Measurements from ENCODE around the gene LTF.
"Not testable (repeated sequence)": the region's sequence is repeated elsewhere in the genome, so short reads cannot be mapped to it uniquely, and the experiment has no call there.

LTF gene

GRCh38 chr3:46500656-46501635, 36.2 kb upstream of the LTF start:
- H3K4me1 ChIP-seq (ENCODE audit: control insufficient read depth, insufficient read depth, low read length), result no peaks in the 10 kb centered on the region
- H3K9me3 ChIP-seq (ENCODE audit: control insufficient read depth, low read length), result no peaks in the 10 kb centered on the region
- no peak overlapping the region for H3K4me3 ChIP-seq (ENCODE audit: insufficient read depth, low read depth, low read length)
- no peak overlapping the region for H3K27ac ChIP-seq (ENCODE audit: insufficient read depth, low read depth, low read length, poor library complexity, severe bottlenecking)
- 92 to 96% methylated on average over 5 of the region's 5 CpGs for WGBS, 2 experiments
- no peaks in the 10 kb centered on the region for H3K36me3 ChIP-seq (ENCODE audit: control insufficient read depth, insufficient read depth, low read length)
- no peaks in the 10 kb centered on the region for H3K27me3 ChIP-seq (ENCODE audit: control insufficient read depth, insufficient read depth, low read length, poor library complexity, severe bottlenecking)

- Histone ChIP-seq H3K4me1 (ENCODE audit: control insufficient read depth, insufficient read depth, low read length) (no peaks in the 10 kb centered on the region), H3K4me3 (ENCODE audit: insufficient read depth, low read depth, low read length) (no peak overlapping the region), H3K36me3 (ENCODE audit: control insufficient read depth, insufficient read depth, low read length) (no peaks in the 10 kb centered on the region), H3K9me3 (ENCODE audit: control insufficient read depth, low read length) (no peaks in the 10 kb centered on the region), H3K27ac (ENCODE audit: insufficient read depth, low read depth, low read length, poor library complexity, severe bottlenecking) (no peak overlapping the region), H3K27me3 (ENCODE audit: control insufficient read depth, insufficient read depth, low read length, poor library complexity, severe bottlenecking) (no peaks in the 10 kb centered on the region)
- WGBS, 2 experiments, result 86 to 87% methylated on average over 6 of the region's 6 CpGs
These were observed 34.3 kb upstream of the LTF start for GRCh38 chr3:46498916-46499519.

- H3K27me3 ChIP-seq (ENCODE audit: control insufficient read depth, insufficient read depth, low read length, poor library complexity, severe bottlenecking), result no peaks in the 10 kb centered on the region
- no peak within 1 kb of the TSS for H3K27ac ChIP-seq (ENCODE audit: insufficient read depth, low read depth, low read length, poor library complexity, severe bottlenecking)
- H3K4me1 ChIP-seq (ENCODE audit: control insufficient read depth, insufficient read depth, low read length), result no peaks in the 10 kb centered on the region
- WGBS, 2 experiments, result 92 to 93% methylated on average over 9 of the region's 9 CpGs
- H3K4me3 ChIP-seq (ENCODE audit: insufficient read depth, low read depth, low read length), result no peak within 1 kb of the TSS
- no peaks in the 10 kb centered on the region for H3K36me3 ChIP-seq (ENCODE audit: control insufficient read depth, insufficient read depth, low read length)
- no peaks in the 10 kb centered on the region for H3K9me3 ChIP-seq (ENCODE audit: control insufficient read depth, low read length)
These were observed 33.0 kb upstream of the LTF start, which contains the start of gene RTP3 for GRCh38 chr3:46497556-46498265. Gene RTP3 (plus strand): TSS chr3:46497976. CDS start chr3:46498063, 87 bp downstream.

- H3K36me3 ChIP-seq (ENCODE audit: control insufficient read depth, insufficient read depth, low read length), result no peaks in the 10 kb centered on the region
- H3K27me3 ChIP-seq (ENCODE audit: control insufficient read depth, insufficient read depth, low read length, poor library complexity, severe bottlenecking), result no peaks in the 10 kb centered on the region
- H3K9me3 ChIP-seq (ENCODE audit: control insufficient read depth, low read length), result no peaks in the 10 kb centered on the region
- 79 to 82% methylated on average over 9 of the region's 9 CpGs for WGBS, 2 experiments
- H3K4me1 ChIP-seq (ENCODE audit: control insufficient read depth, insufficient read depth, low read length), result no peaks in the 10 kb centered on the region
- no peak overlapping the region for H3K27ac ChIP-seq (ENCODE audit: insufficient read depth, low read depth, low read length, poor library complexity, severe bottlenecking)
- no peak overlapping the region for H3K4me3 ChIP-seq (ENCODE audit: insufficient read depth, low read depth, low read length)
These were observed 32.2 kb upstream of the LTF start for GRCh38 chr3:46496746-46497555.

GRCh38 chr3:46495901-46496456, 31.3 kb upstream of the LTF start:
- H3K36me3 ChIP-seq (ENCODE audit: control insufficient read depth, insufficient read depth, low read length), result no peaks in the 10 kb centered on the region
- H3K9me3 ChIP-seq (ENCODE audit: control insufficient read depth, low read length), result no peaks in the 10 kb centered on the region
- 83 to 86% methylated on average over 5 of the region's 5 CpGs for WGBS, 2 experiments
- no peak overlapping the region for H3K4me3 ChIP-seq (ENCODE audit: insufficient read depth, low read depth, low read length)
- H3K27ac ChIP-seq (ENCODE audit: insufficient read depth, low read depth, low read length, poor library complexity, severe bottlenecking), result no peak overlapping the region
- H3K27me3 ChIP-seq (ENCODE audit: control insufficient read depth, insufficient read depth, low read length, poor library complexity, severe bottlenecking), result no peaks in the 10 kb centered on the region
- no peaks in the 10 kb centered on the region for H3K4me1 ChIP-seq (ENCODE audit: control insufficient read depth, insufficient read depth, low read length)

- H3K27me3 ChIP-seq (ENCODE audit: control insufficient read depth, insufficient read depth, low read length, poor library complexity, severe bottlenecking); H3K9me3 ChIP-seq (ENCODE audit: control insufficient read depth, low read length); H3K4me3 ChIP-seq (ENCODE audit: insufficient read depth, low read depth, low read length); H3K27ac ChIP-seq (ENCODE audit: insufficient read depth, low read depth, low read length, poor library complexity, severe bottlenecking); H3K36me3 ChIP-seq (ENCODE audit: control insufficient read depth, insufficient read depth, low read length); H3K4me1 ChIP-seq (ENCODE audit: control insufficient read depth, insufficient read depth, low read length): not testable (repeated sequence)
- 94 to 96% methylated on average over 20 to 32 of the region's 33 CpGs for WGBS, 2 experiments
These were observed 29.8 kb upstream of the LTF start for GRCh38 chr3:46494491-46494890.

GRCh38 chr3:46492890-46493547, 28.3 kb upstream of the LTF start:
- Histone ChIP-seq H3K36me3 (ENCODE audit: control insufficient read depth, insufficient read depth, low read length) (no peaks in the 10 kb centered on the region), H3K27me3 (ENCODE audit: control insufficient read depth, insufficient read depth, low read length, poor library complexity, severe bottlenecking) (peaks cover 5% of the 10 kb centered on the region), H3K27ac (ENCODE audit: insufficient read depth, low read depth, low read length, poor library complexity, severe bottlenecking) (no peak overlapping the region), H3K4me3 (ENCODE audit: insufficient read depth, low read depth, low read length) (no peak overlapping the region), H3K9me3 (ENCODE audit: control insufficient read depth, low read length) (no peaks in the 10 kb centered on the region), H3K4me1 (ENCODE audit: control insufficient read depth, insufficient read depth, low read length) (no peaks in the 10 kb centered on the region)
- WGBS, 2 experiments, result 91 to 92% methylated on average over 6 of the region's 6 CpGs

- Histone ChIP-seq H3K36me3 (ENCODE audit: control insufficient read depth, insufficient read depth, low read length) (no peaks in the 10 kb centered on the region), H3K4me1 (ENCODE audit: control insufficient read depth, insufficient read depth, low read length) (no peaks in the 10 kb centered on the region), H3K27ac (ENCODE audit: insufficient read depth, low read depth, low read length, poor library complexity, severe bottlenecking) (no peak overlapping the region), H3K9me3 (ENCODE audit: control insufficient read depth, low read length) (no peaks in the 10 kb centered on the region), H3K27me3 (ENCODE audit: control insufficient read depth, insufficient read depth, low read length, poor library complexity, severe bottlenecking) (peaks cover 5% of the 10 kb centered on the region), H3K4me3 (ENCODE audit: insufficient read depth, low read depth, low read length) (no peak overlapping the region)
- WGBS, 2 experiments, result 90 to 91% methylated on average over 11 of the region's 11 CpGs
These were observed 26.7 kb upstream of the LTF start for GRCh38 chr3:46491089-46492070.

Data from ectodermal cell (in vitro differentiated cells).